Keratinocyte (primary cell): ENCODE results near the gene PGS1. TPM values are rescaled to one million over a fixed set of nuclear protein-coding genes. Genes with fewer than 3 reads are reported as not detected.

ENCODE experiments used
- DNase-seq: peaks from one replicate; pipeline ENCODE4 v3.0.0-alpha.2; 2011; ENCODE audit warnings: low read depth, missing footprints, low spot score
- FAIRE-seq: peaks from 2 replicates; lab custom pipeline; 2011; peaks lifted over from hg19 to GRCh38; lab: Jason Lieb, UNC
- H2AFZ ChIP-seq: 2 replicates; pipeline ENCODE4 v1.6.0; 2012; ENCODE audit warnings: low read length, control low read depth, inconsistent platforms; ENCODE audit not compliant: control insufficient read depth
- H3K27ac ChIP-seq: 2 replicates; pipeline ENCODE4 v1.5.1; 2011; ENCODE audit warnings: low read length; ENCODE audit not compliant: control insufficient read depth, insufficient read depth
- H3K27me3 ChIP-seq: 3 replicates; pipeline ENCODE4 v1.6.0; 2011; ENCODE audit warnings: low read length; ENCODE audit not compliant: control insufficient read depth, insufficient read depth; ENCODE audit errors: extremely low read depth
- H3K36me3 ChIP-seq, 2 experiments: 2 replicates in 1 of 2; 3 replicates in 1 of 2; pipeline ENCODE4 v1.5.1; 2011; ENCODE audit warnings: low read length in 2 of 2, mild to moderate bottlenecking in 1 of 2; ENCODE audit not compliant: control insufficient read depth in 2 of 2, insufficient read depth in 2 of 2; ENCODE audit errors: extremely low read depth in 1 of 2
- H3K4me1 ChIP-seq: 3 replicates; pipeline ENCODE4 v1.5.1; 2011; ENCODE audit warnings: low read length; ENCODE audit not compliant: control insufficient read depth, insufficient read depth; ENCODE audit errors: extremely low read depth
- H3K4me2 ChIP-seq: 3 replicates; pipeline ENCODE4 v1.6.0; 2011; ENCODE audit warnings: low read depth, low read length; ENCODE audit not compliant: control insufficient read depth, insufficient read depth; ENCODE audit errors: extremely low read depth
- H3K4me3 ChIP-seq, 3 experiments: fragments of 200-600 bp in 1 of 3; sonication (generic) in 1 of 3; 2 replicates in 2 of 3; 3 replicates in 1 of 3; pipeline ENCODE4 v1.5.1; 2011 to 2016; ENCODE audit warnings: low read length in 3 of 3, mild to moderate bottlenecking in 3 of 3, control low read depth in 2 of 3, inconsistent platforms in 1 of 3, low read depth in 1 of 3, mixed read lengths in 1 of 3, mixed run types in 1 of 3, moderate library complexity in 1 of 3; ENCODE audit not compliant: control insufficient read depth in 2 of 3, insufficient read depth in 2 of 3; ENCODE audit errors: extremely low read depth in 1 of 3
- H3K79me2 ChIP-seq: 2 replicates; pipeline ENCODE4 v1.6.0; 2012; ENCODE audit warnings: low read length; ENCODE audit not compliant: control insufficient read depth, insufficient read depth
- H3K9ac ChIP-seq: 3 replicates; pipeline ENCODE4 v1.6.0; 2011; ENCODE audit warnings: low read length; ENCODE audit not compliant: control insufficient read depth, insufficient read depth; ENCODE audit errors: extremely low read depth
- H3K9me1 ChIP-seq: 3 replicates; pipeline ENCODE4 v1.6.0; 2011; ENCODE audit warnings: low read length; ENCODE audit not compliant: control insufficient read depth, insufficient read depth; ENCODE audit errors: extremely low read depth
- H3K9me3 ChIP-seq: 2 replicates; pipeline ENCODE4 v1.5.1; 2012; ENCODE audit warnings: low read depth, low read length; ENCODE audit not compliant: control insufficient read depth
- H4K20me1 ChIP-seq: 3 replicates; pipeline ENCODE4 v1.6.0; 2011; ENCODE audit warnings: low read length; ENCODE audit not compliant: control insufficient read depth, insufficient read depth; ENCODE audit errors: extremely low read depth
- CTCF ChIP-seq, 3 experiments: IDR thresholded peaks in 1 of 3; conservative IDR thresholded peaks in 1 of 3; optimal IDR thresholded peaks in 1 of 3; 2 replicates in 2 of 3; 3 replicates in 1 of 3; pipeline versions ENCODE3 to v1.5.1; 2011; ENCODE audit warnings: low read length in 3 of 3, mild to moderate bottlenecking in 3 of 3, moderate library complexity in 2 of 3, control low read depth in 1 of 3, inconsistent platforms in 1 of 3; ENCODE audit not compliant: insufficient read depth in 2 of 3; ENCODE audit errors: extremely low read depth in 1 of 3
- EZH2 ChIP-seq: IDR thresholded peaks from one replicate; pipeline ENCODE4 v1.6.1; 2012; ENCODE audit warnings: inconsistent platforms, mild to moderate bottlenecking, low read length, moderate library complexity
- dilution Hi-C: fragments of 300-500 bp; cut with MboI; formaldehyde crosslinking; loops from one replicate; pipeline ENCODE4 v1.7.0; 2020; ENCODE audit warnings: low sequenced_read_pairs; ENCODE audit not compliant: extremely low pct_ligation_motif_present
- polyA plus RNA-seq, 5 experiments: library from polyadenylated mRNA; depleted of rRNA in 3 of 5; stranded (reverse) in 3 of 5; stranded (forward) in 1 of 5; unstranded in 1 of 5; fragments of >200 nt; gene quantifications; 1 replicate in 1 of 5; 2 replicates in 3 of 5; 3 replicates in 1 of 5; pipeline versions ENCODE4 v1.2.1 to v1.2.3, GENCODE V29; 2011 to 2012; ENCODE audit warnings: missing spikeins in 2 of 5, low read depth in 1 of 5, low replicate concordance in 1 of 5

PGS1 gene
- polyA plus RNA-seq, 1 donor (not counting 4 experiments of a cell fraction or from before 2014, with no cell fraction given), result 19.6 TPM

- H3K4me2 ChIP-seq, result no peak overlapping the region
- FAIRE-seq, result no peak
- no peak for DNase-seq
- H3K4me3 ChIP-seq, result no peak overlapping the region
- H3K27ac ChIP-seq, result no peak overlapping the region
- H3K4me1 ChIP-seq, result no peaks in the 10 kb centered on the region
- no peak overlapping the region for H2AFZ ChIP-seq
- TF ChIP-seq CTCF (optimal IDR thresholded peaks at IDR 0.05 in 1 of 3, IDR thresholded peaks at IDR 0.05 in 1 of 3, conservative IDR thresholded peaks at IDR 0.05 in 1 of 3; ENCODE audit: extremely low read depth in 1 of 3, insufficient read depth in 2 of 3, low read length in 3 of 3) (no peak), EZH2 (no peak)
- H3K27me3 ChIP-seq, result peaks cover 18% of the 10 kb centered on the region
- no peaks in the 10 kb centered on the region for H4K20me1 ChIP-seq
- no peaks in the 10 kb centered on the region for H3K79me2 ChIP-seq
- H3K36me3 ChIP-seq, result no peaks in the 10 kb centered on the region
- H3K9me1 ChIP-seq, result no peaks in the 10 kb centered on the region
- dilution Hi-C loops, result no loop called here
- no peaks in the 10 kb centered on the region for H3K9me3 ChIP-seq
- no peak overlapping the region for H3K9ac ChIP-seq
These were observed 11.3 kb upstream of the PGS1 start for GRCh38 chr17:78367193-78367592.

- Histone ChIP-seq H2AFZ (no peak overlapping the region), H3K79me2 (no peaks in the 10 kb centered on the region), H3K9me1 (no peaks in the 10 kb centered on the region), H3K36me3 (no peaks in the 10 kb centered on the region), H3K9ac (no peak overlapping the region), H3K4me1 (no peaks in the 10 kb centered on the region), H3K27ac (no peak overlapping the region), H3K27me3 (peaks cover 10% of the 10 kb centered on the region), H3K4me2 (no peak overlapping the region), H3K9me3 (no peaks in the 10 kb centered on the region), H3K4me3 (no peak overlapping the region), H4K20me1 (no peaks in the 10 kb centered on the region)
- dilution Hi-C loops, result no loop called here
- FAIRE-seq (no peak), DNase-seq (no peak)
- TF ChIP-seq CTCF (optimal IDR thresholded peaks at IDR 0.05 in 1 of 3, IDR thresholded peaks at IDR 0.05 in 1 of 3, conservative IDR thresholded peaks at IDR 0.05 in 1 of 3; ENCODE audit: extremely low read depth in 1 of 3, insufficient read depth in 2 of 3, low read length in 3 of 3), result no peak
- no peak for TF ChIP-seq EZH2
These were observed 10.1 kb upstream of the PGS1 start for GRCh38 chr17:78368348-78368747.
